ENCODE results near the gene PRR16. TPM values are rescaled to one million over a fixed set of nuclear protein-coding genes. Genes with fewer than 3 reads are reported as not detected.

PRR16 gene
- total RNA-seq, 2 experiments from 2014 or later = not detected

DNA sequence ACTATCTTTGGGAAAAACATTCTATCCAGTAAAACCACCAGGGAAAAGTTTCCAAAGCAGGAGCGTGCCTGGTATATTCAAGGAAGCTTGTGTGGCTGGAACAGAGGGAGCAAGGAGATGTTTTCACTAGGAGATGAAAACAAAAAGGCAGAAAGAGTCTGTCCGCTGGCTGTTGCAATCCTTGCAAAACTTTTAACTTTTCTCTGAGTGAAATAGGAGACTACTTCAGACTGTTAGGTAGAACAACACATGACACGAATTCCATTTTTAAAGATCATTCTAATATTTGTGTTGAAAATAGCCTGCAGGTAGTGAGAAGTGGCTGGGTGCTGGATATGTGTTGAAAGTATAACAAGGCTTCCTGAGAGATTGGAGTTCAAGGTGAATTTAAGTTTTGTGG lies 69.5 kb downstream of the PRR16 start:
- no peak for DNase-seq
- Mint-ChIP-seq H3K9me3 (no peaks in the 10 kb centered on the region), H3K4me1 (ENCODE audit: low read depth) (no peaks in the 10 kb centered on the region), H3K4me3 (no peak overlapping the region), H3K27me3 (ENCODE audit: low read depth) (no peaks in the 10 kb centered on the region), H3K27ac (no peak overlapping the region), H3K36me3 (ENCODE audit: low read depth) (no peaks in the 10 kb centered on the region)
- intact Hi-C loops (cut with micrococcal nuclease) = no loop called here
- CTCF ChIA-PET = no interaction called here

DNA sequence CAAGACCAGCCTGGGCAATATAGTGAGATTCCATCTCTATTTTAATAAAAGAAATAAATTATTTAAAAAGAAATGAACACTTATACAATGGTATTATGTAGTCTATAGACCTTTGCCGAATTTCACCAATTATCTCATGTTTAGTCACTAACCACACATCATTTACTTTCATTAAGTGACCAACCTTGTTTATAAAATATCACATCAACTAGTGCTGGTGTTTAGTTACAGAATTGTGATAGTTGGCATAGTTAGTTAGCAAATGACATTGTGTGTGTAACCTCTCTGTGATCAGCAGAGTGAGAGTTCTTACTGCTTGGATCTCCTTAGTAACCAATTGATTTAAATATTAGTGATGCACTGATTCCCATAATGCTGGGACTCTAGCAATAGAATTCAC lies 71.8 kb downstream of the PRR16 start:
- intact Hi-C loops (cut with micrococcal nuclease) = no loop called here
- Mint-ChIP-seq H3K9me3 (no peaks in the 10 kb centered on the region), H3K27me3 (ENCODE audit: low read depth) (no peaks in the 10 kb centered on the region), H3K27ac (no peak overlapping the region), H3K36me3 (ENCODE audit: low read depth) (no peaks in the 10 kb centered on the region), H3K4me1 (ENCODE audit: low read depth) (no peaks in the 10 kb centered on the region), H3K4me3 (no peak overlapping the region)
- no peak for DNase-seq
- CTCF ChIA-PET = no interaction called here

DNA sequence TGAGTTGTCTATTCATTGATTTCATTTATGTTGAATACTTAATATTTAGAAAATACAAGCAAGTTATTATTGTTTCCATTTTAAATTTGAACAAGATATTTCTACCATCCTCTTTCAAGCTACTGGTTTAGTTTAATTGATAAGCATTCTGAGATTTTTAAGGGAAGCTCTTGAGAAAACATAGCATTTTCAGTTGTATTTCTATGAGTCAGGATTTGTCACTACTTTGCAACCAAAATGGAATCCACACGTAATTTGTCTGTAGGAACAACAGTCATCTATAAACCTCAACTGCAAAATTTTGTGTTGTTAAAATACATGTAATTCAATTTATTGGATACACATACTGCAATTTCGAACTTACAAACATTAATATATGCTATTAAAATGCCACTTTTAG lies 74.0 kb downstream of the PRR16 start:
- no peaks in the 10 kb centered on the region for H3K9me3 Mint-ChIP-seq
- no peaks in the 10 kb centered on the region for H3K4me1 Mint-ChIP-seq (ENCODE audit: low read depth)
- H3K27ac Mint-ChIP-seq = no peak overlapping the region
- intact Hi-C loops (cut with micrococcal nuclease) = no loop called here
- DNase-seq = no peak
- H3K36me3 Mint-ChIP-seq (ENCODE audit: low read depth) = no peaks in the 10 kb centered on the region
- H3K4me3 Mint-ChIP-seq = no peak overlapping the region
- H3K27me3 Mint-ChIP-seq (ENCODE audit: low read depth) = no peaks in the 10 kb centered on the region
- CTCF ChIA-PET = no interaction called here

DNA sequence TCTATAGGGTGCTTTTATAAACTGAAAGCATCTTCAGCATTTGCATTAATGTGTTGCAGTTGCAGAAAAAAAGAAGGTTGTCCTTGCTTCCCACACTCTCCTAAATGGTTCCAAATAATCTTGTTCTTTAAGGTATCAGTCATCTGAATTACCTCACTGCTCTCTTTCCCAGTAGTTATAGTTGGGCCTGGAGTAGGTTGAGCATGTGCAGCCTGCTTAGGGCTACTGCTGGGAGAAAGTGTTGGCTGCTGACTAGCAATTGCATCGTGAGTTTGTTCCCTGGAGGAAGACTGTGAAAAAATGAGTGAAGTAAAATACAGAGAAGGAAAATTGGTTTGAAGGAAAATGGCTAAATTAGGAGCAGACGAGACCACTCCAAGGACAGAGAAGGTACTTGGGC lies 74.5 kb downstream of the PRR16 start:
- Mint-ChIP-seq H3K4me1 (ENCODE audit: low read depth) (no peaks in the 10 kb centered on the region), H3K36me3 (ENCODE audit: low read depth) (no peaks in the 10 kb centered on the region), H3K27ac (no peak overlapping the region), H3K27me3 (ENCODE audit: low read depth) (no peaks in the 10 kb centered on the region), H3K9me3 (no peaks in the 10 kb centered on the region), H3K4me3 (no peak overlapping the region)
- DNase-seq = no peak
- intact Hi-C loops (cut with micrococcal nuclease) = no loop called here
- CTCF ChIA-PET = no interaction called here

DNA sequence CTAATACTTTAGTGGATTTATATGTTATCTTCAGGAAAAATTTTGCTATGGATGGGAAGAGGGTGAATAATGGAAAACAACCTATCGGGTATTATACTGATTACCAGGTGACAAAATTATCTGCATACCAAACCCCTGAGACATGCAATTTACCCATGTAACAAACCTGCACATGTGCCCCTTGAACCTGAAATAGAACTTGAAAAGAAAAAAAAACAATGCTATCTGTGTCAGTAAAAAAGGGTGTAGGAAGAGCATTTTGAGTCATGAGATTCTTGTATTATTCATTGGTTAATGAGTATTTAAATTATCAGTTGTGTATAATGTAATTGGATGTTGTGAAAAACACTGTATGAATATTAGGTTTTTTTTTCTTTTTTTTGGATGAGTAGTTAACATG lies 75.4 kb downstream of the PRR16 start:
- H3K9me3 Mint-ChIP-seq = no peaks in the 10 kb centered on the region
- DNase-seq = no peak
- H3K4me3 Mint-ChIP-seq = no peak overlapping the region
- no peaks in the 10 kb centered on the region for H3K4me1 Mint-ChIP-seq (ENCODE audit: low read depth)
- no peak overlapping the region for H3K27ac Mint-ChIP-seq
- no peaks in the 10 kb centered on the region for H3K27me3 Mint-ChIP-seq (ENCODE audit: low read depth)
- intact Hi-C loops (cut with micrococcal nuclease) = no loop called here
- no peaks in the 10 kb centered on the region for H3K36me3 Mint-ChIP-seq (ENCODE audit: low read depth)
- CTCF ChIA-PET = no interaction called here

DNA sequence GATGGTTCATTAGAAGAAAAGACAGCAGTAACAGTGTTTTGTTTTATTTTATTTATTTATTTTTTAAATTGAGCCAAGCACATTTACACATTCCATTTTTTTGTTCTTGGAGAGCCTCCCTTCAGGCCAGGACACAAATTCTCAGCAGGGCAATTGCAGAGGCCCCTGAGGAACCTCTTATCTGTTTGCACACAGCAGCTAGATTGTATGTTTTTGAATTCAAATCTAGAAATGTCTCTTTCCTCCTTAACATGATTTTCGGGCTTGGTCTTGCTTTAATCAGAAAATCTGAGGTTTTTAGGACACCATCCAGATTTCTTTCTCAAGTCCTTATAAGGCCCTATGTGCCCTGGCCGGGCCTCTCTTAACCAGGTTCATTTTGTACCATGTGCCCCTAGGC lies 76.0 kb downstream of the PRR16 start:
- no peak for DNase-seq
- Mint-ChIP-seq H3K27ac (no peak overlapping the region), H3K27me3 (ENCODE audit: low read depth) (no peaks in the 10 kb centered on the region), H3K9me3 (no peaks in the 10 kb centered on the region), H3K36me3 (ENCODE audit: low read depth) (no peaks in the 10 kb centered on the region), H3K4me1 (ENCODE audit: low read depth) (no peaks in the 10 kb centered on the region), H3K4me3 (no peak overlapping the region)
- CTCF ChIA-PET = no interaction called here
- intact Hi-C loops (cut with micrococcal nuclease) = no loop called here

DNA sequence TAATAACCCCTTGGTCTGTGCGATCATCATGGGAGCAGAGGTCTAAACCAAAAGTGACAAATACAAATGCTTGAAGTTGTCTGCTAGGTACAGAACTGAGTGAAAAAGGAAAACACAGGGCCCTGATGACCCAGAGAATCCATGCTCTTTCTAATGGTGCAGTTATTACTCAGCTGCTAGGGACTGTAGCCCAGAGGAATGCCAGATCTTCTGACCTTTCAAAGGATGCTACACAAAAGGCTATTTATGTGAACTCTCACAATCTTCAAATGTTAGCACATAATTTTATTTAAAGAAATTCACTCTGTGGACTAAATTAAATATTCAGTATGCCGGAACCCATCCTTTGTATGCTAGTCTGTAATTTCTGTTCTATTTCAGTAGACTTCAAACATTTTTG lies 79.9 kb downstream of the PRR16 start:
- H3K36me3 Mint-ChIP-seq (ENCODE audit: low read depth) = no peaks in the 10 kb centered on the region
- CTCF ChIA-PET = no interaction called here
- no peak for DNase-seq
- H3K27me3 Mint-ChIP-seq (ENCODE audit: low read depth) = no peaks in the 10 kb centered on the region
- H3K4me1 Mint-ChIP-seq (ENCODE audit: low read depth) = no peaks in the 10 kb centered on the region
- intact Hi-C loops (cut with micrococcal nuclease) = no loop called here
- H3K4me3 Mint-ChIP-seq = no peak overlapping the region
- no peak overlapping the region for H3K27ac Mint-ChIP-seq
- H3K9me3 Mint-ChIP-seq = no peaks in the 10 kb centered on the region

DNA sequence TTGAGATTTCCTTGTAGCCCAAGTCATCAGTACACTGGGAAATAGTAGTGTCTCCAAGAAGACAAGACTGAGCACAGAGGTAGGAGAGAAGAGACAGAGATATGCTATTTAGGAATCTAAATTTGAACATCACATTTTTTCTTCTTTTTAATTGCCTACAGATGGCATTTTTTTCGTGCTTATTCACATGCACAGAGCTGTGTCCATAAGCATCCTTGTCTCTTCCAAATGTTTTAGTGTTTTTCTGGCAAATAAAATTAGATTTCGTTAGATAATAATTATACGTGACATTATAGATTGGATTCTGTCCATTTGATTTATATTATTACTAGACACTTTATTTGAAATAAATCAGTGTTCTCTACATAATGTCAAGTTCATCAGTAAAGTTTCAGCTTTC lies 80.9 kb downstream of the PRR16 start:
- no peaks in the 10 kb centered on the region for H3K9me3 Mint-ChIP-seq
- no peak overlapping the region for H3K27ac Mint-ChIP-seq
- H3K27me3 Mint-ChIP-seq (ENCODE audit: low read depth) = no peaks in the 10 kb centered on the region
- H3K36me3 Mint-ChIP-seq (ENCODE audit: low read depth) = no peaks in the 10 kb centered on the region
- intact Hi-C loops (cut with micrococcal nuclease) = no loop called here
- H3K4me3 Mint-ChIP-seq = no peak overlapping the region
- no peak for DNase-seq
- H3K4me1 Mint-ChIP-seq (ENCODE audit: low read depth) = no peaks in the 10 kb centered on the region
- CTCF ChIA-PET = no interaction called here

DNA sequence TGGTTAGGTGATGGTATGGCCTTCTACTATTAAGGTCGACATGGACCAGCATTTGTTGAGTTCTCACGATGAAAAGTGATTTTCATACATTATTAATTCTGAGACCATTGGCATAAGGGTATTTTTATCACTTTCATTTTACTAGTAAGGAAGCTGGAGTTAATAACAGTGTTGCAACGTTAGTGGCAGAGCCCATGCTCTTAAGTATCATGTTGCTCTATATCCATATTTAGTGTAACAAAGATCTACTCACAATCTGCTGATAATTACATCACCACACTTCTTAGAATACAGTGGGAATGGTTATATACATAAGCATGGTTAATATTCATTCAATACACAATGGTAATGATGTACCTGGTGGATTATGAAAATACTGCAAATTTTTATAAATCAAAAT lies 81.9 kb downstream of the PRR16 start:
- Mint-ChIP-seq H3K9me3 (no peaks in the 10 kb centered on the region), H3K36me3 (ENCODE audit: low read depth) (no peaks in the 10 kb centered on the region), H3K4me3 (no peak overlapping the region), H3K4me1 (ENCODE audit: low read depth) (no peaks in the 10 kb centered on the region), H3K27me3 (ENCODE audit: low read depth) (no peaks in the 10 kb centered on the region), H3K27ac (no peak overlapping the region)
- DNase-seq = no peak
- intact Hi-C loops (cut with micrococcal nuclease) = no loop called here
- CTCF ChIA-PET = no interaction called here

DNA sequence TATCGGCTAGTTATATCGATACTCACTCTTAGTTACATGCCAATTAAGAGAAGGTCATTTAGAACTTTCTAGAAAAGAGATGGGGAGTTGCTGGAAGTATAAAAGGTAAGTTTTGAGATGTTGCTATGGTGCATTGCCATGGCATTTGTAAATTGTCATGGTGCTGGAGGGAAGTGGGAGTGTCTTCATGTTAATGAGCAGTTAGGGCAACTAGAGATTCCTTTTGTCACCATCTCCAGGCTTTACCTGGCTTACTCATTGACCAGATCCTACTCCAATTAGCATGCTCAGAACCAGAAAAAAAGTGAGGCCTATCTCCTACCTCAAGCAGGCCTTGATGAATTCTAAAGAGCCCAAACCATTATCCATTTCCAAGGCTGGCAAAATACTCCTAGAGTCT lies 82.8 kb downstream of the PRR16 start:
- Mint-ChIP-seq H3K27me3 (ENCODE audit: low read depth) (no peaks in the 10 kb centered on the region), H3K36me3 (ENCODE audit: low read depth) (no peaks in the 10 kb centered on the region), H3K4me1 (ENCODE audit: low read depth) (no peaks in the 10 kb centered on the region), H3K4me3 (no peak overlapping the region), H3K9me3 (no peaks in the 10 kb centered on the region), H3K27ac (no peak overlapping the region)
- intact Hi-C loops (cut with micrococcal nuclease) = no loop called here
- no peak for DNase-seq
- CTCF ChIA-PET = no interaction called here

DNA sequence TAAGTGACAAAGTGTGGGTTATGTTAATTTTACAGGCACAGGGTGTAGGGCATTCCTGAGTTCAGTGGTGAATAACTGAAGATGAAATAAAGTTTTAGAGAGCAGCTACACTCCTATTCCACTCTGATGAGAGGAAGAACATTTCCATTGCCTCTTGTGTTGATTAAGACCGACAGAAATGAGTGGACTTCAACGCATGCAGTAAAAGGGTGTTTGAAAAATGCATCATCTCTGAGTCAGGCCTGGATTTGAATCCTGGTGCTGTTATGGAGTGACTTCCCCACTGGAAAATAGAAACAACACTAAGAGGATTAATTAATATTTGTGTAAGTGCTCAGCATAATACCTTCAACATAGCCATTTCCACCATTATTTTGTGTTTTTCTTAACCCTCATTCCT lies 86.3 kb downstream of the PRR16 start:
- DNase-seq = no peak
- Mint-ChIP-seq H3K4me1 (ENCODE audit: low read depth) (no peaks in the 10 kb centered on the region), H3K27ac (no peak overlapping the region), H3K9me3 (no peaks in the 10 kb centered on the region), H3K27me3 (ENCODE audit: low read depth) (no peaks in the 10 kb centered on the region), H3K36me3 (ENCODE audit: low read depth) (no peaks in the 10 kb centered on the region), H3K4me3 (no peak overlapping the region)
- intact Hi-C loops (cut with micrococcal nuclease) = no loop called here
- CTCF ChIA-PET = no interaction called here

DNA sequence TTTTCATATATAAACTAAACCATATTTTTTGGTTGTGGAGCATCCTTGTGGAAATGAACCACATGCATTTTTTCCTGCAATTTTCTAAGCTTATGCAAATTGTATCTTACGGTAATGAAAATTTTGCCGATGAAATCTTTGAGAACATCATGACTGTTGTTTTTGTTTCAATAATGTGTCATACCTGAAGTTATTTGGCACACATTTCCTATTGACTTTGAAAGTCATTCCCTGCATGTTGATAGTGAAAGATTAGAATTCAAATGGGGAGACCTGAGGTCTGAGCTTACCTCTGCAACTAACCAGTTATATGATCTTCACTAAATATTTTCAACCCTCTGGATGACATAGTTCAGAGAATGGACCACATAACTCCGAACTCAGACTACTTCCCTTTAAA lies 88.5 kb downstream of the PRR16 start:
- Mint-ChIP-seq H3K27ac (no peak overlapping the region), H3K27me3 (ENCODE audit: low read depth) (no peaks in the 10 kb centered on the region), H3K4me1 (ENCODE audit: low read depth) (no peaks in the 10 kb centered on the region), H3K4me3 (no peak overlapping the region), H3K9me3 (no peaks in the 10 kb centered on the region), H3K36me3 (ENCODE audit: low read depth) (no peaks in the 10 kb centered on the region)
- DNase-seq = no peak
- intact Hi-C loops (cut with micrococcal nuclease) = no loop called here
- CTCF ChIA-PET = no interaction called here

DNA sequence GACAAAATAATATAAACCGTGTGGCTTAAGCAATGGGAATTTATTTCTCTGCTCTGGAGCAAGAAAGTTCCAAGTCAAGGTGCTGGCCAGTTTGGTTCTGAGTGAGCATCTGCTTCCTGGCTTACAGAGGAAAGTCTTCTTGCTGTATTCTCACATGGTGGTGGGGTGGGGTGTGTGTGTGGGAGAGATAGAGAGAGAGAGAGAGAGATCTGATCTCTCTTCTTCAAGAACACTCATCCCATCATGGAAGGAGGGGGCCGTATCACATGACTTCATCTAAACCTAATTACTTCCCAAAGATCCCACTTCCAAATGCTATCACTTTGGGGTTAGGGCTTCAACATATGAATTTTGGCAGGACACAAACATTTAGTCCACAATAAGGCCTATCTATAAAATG lies 91.2 kb downstream of the PRR16 start:
- intact Hi-C loops (cut with micrococcal nuclease) = no loop called here
- no peaks in the 10 kb centered on the region for H3K4me1 Mint-ChIP-seq (ENCODE audit: low read depth)
- H3K36me3 Mint-ChIP-seq (ENCODE audit: low read depth) = no peaks in the 10 kb centered on the region
- DNase-seq = no peak
- no peaks in the 10 kb centered on the region for H3K27me3 Mint-ChIP-seq (ENCODE audit: low read depth)
- no peak overlapping the region for H3K4me3 Mint-ChIP-seq
- no peak overlapping the region for H3K27ac Mint-ChIP-seq
- CTCF ChIA-PET = no interaction called here
- no peaks in the 10 kb centered on the region for H3K9me3 Mint-ChIP-seq

DNA sequence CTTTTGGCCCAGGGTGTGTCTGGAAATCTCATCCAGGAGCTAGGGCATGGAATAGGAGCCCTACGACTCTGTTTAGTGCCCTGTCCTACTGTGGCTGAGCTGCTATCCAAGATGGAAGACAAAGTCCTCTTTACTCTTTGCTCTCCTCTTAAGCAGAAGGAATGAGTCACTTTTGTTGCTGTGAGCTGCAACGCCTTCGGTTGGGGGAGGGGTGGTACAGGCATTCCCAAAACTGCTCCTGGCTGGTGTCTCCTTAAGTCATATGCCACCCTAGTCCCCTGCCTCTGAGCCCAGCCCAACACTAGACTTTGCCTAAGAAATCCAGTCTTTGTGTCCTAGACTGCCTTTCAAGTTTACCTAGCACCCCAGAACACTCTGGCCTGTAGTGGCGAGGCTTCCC lies 99.9 kb downstream of the PRR16 start:
- no peak overlapping the region for H3K4me3 Mint-ChIP-seq
- peaks cover 3% of the 10 kb centered on the region for H3K9me3 Mint-ChIP-seq
- no peak for DNase-seq
- CTCF ChIA-PET = no interaction called here
- no peak overlapping the region for H3K27ac Mint-ChIP-seq
- no peaks in the 10 kb centered on the region for H3K4me1 Mint-ChIP-seq (ENCODE audit: low read depth)
- no peaks in the 10 kb centered on the region for H3K36me3 Mint-ChIP-seq (ENCODE audit: low read depth)
- intact Hi-C loops (cut with micrococcal nuclease) = no loop called here
- no peaks in the 10 kb centered on the region for H3K27me3 Mint-ChIP-seq (ENCODE audit: low read depth)

Measured in activated naive CD4-positive, alpha-beta T cell treated with anti-CD3 and anti-CD28 coated beads for 36 hours (primary cell).